Endometrium (tissue), 2 donors: ENCODE data around the gene SYNPO.
A peak's percentile ranks its signal among the peaks of the same experiment; 100 is the strongest.

Experiments used
- FAIRE-seq: peaks from 2 replicates; lab custom pipeline; 2012; peaks lifted over from hg19 to GRCh38; lab: Jason Lieb, UNC
- donor health status: control.
- donor health status: control.

SYNPO gene

GRCh38 chr5:150694612-150695011, 54.2 kb downstream of the SYNPO start:
- FAIRE-seq, result no peak

- no peak for FAIRE-seq
Observed at GRCh38 chr5:150700246-150700593, 59.8 kb downstream of the SYNPO start.

GRCh38 chr5:150700594-150701377, 60.3 kb downstream of the SYNPO start, which contains the start of gene RBM22:
RBM22 (minus strand) TSS chr5:150701062; CDS start chr5:150700985, 77 bp downstream.
- peak; percentile 76 for FAIRE-seq

GRCh38 chr5:150703762-150704161, 63.3 kb downstream of the SYNPO start:
- FAIRE-seq, result no peak

GRCh38 chr5:150706776-150707390, 66.4 kb downstream of the SYNPO start:
- no peak for FAIRE-seq
